Sigmoid colon (tissue), 4 donors: ENCODE measurements around the gene USP32.

ENCODE experiments used
- CTCF ChIP-seq, 4 experiments: fragments of 450-650 bp in 3 of 4; fragments of 200-600 bp in 1 of 4; IDR thresholded peaks; one replicate each; pipeline ENCODE4 v1.5.1; 2016 to 2019; ENCODE audit warnings: antibody characterized with exemption in 4 of 4, mild to moderate bottlenecking in 3 of 4, moderate library complexity in 2 of 4
- EP300 ChIP-seq, 4 donors: sonication (generic); formaldehyde crosslinking; IDR thresholded peaks; one replicate each; pipeline ENCODE4 v1.6.1; 2017; ENCODE audit warnings: antibody characterized with exemption in 4 of 4
- POLR2A ChIP-seq, 2 donors: fragments of 450-650 bp; IDR thresholded peaks; one replicate each; pipeline ENCODE4 v1.6.1; 2016; ENCODE audit warnings: antibody characterized with exemption in 2 of 2, mild to moderate bottlenecking in 2 of 2, moderate library complexity in 2 of 2
- POLR2AphosphoS5 ChIP-seq, 4 donors: sonication (generic); formaldehyde crosslinking; IDR thresholded peaks; one replicate each; pipeline ENCODE4 v1.6.1; 2017; ENCODE audit warnings: antibody characterized with exemption in 4 of 4

GRCh38 chr17:60398227-60398959 lies 6.5 kb upstream of the USP32 start:
- TF ChIP-seq CTCF (IDR thresholded peaks at IDR 0.05) (no peak), POLR2AphosphoS5 (IDR thresholded peaks at IDR 0.05) (no peak), POLR2A (IDR thresholded peaks at IDR 0.05) (no peak), EP300 (IDR thresholded peaks at IDR 0.05) (no peak)
